Chondrocyte (in vitro differentiated cells): Measurements from ENCODE around the gene AGPAT4. TPM values are rescaled to one million over a fixed set of nuclear protein-coding genes. Genes with fewer than 3 reads are reported as not detected.

Source experiments
- DNase-seq: peaks from one replicate; pipeline ENCODE4 v3.0.0; 2021; ENCODE audit warnings: mixed read lengths, low spot score
- H3K27ac Mint-ChIP-seq: one replicate; pipeline ENCODE4 v1.8.0; 2021; ENCODE audit warnings: mild to moderate bottlenecking, moderate library complexity, mixed read lengths; ENCODE audit not compliant: unreplicated experiment
- H3K27me3 Mint-ChIP-seq: 2 replicates; pipeline ENCODE4 v1.8.0; 2021; ENCODE audit warnings: low read depth, mixed read lengths
- H3K36me3 Mint-ChIP-seq: 2 replicates; pipeline ENCODE4 v1.8.0; 2021; ENCODE audit warnings: low read depth, mixed read lengths
- H3K4me1 Mint-ChIP-seq: 2 replicates; pipeline ENCODE4 v1.8.0; 2021; ENCODE audit warnings: low read depth, mild to moderate bottlenecking, mixed read lengths
- H3K4me3 Mint-ChIP-seq: one replicate; pipeline ENCODE4 v1.8.0; 2021; ENCODE audit warnings: mild to moderate bottlenecking, moderate library complexity, mixed read lengths; ENCODE audit not compliant: unreplicated experiment
- H3K9me3 Mint-ChIP-seq: 2 replicates; pipeline ENCODE4 v1.8.0; 2021; ENCODE audit warnings: low read depth, mixed read lengths
- total RNA-seq: library from RNA; stranded (reverse); gene quantifications from 3 replicates; pipeline ENCODE4 v1.2.1, GENCODE V29; 2021
- TF ChIP-seq, protein P1 (sequence below): fragments of 200-600 bp; sonication (generic); IDR thresholded peaks from 2 replicates; pipeline ENCODE4 v1.5.0; 2021; ENCODE audit warnings: antibody characterized with exemption, mild to moderate bottlenecking, moderate library complexity

The AGPAT4 gene
- total RNA-seq, 1 donor from 2014 or later: 11.9 TPM

- H3K9me3 Mint-ChIP-seq: no peaks in the 10 kb centered on the region
- DNase-seq: no peak
- no peak overlapping the region for H3K27ac Mint-ChIP-seq
- no peaks in the 10 kb centered on the region for H3K27me3 Mint-ChIP-seq
- TF ChIP-seq, protein P1, sequence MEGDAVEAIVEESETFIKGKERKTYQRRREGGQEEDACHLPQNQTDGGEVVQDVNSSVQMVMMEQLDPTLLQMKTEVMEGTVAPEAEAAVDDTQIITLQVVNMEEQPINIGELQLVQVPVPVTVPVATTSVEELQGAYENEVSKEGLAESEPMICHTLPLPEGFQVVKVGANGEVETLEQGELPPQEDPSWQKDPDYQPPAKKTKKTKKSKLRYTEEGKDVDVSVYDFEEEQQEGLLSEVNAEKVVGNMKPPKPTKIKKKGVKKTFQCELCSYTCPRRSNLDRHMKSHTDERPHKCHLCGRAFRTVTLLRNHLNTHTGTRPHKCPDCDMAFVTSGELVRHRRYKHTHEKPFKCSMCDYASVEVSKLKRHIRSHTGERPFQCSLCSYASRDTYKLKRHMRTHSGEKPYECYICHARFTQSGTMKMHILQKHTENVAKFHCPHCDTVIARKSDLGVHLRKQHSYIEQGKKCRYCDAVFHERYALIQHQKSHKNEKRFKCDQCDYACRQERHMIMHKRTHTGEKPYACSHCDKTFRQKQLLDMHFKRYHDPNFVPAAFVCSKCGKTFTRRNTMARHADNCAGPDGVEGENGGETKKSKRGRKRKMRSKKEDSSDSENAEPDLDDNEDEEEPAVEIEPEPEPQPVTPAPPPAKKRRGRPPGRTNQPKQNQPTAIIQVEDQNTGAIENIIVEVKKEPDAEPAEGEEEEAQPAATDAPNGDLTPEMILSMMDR: no peak
- no peak overlapping the region for H3K4me3 Mint-ChIP-seq
- peaks cover 14% of the 10 kb centered on the region for H3K4me1 Mint-ChIP-seq
- H3K36me3 Mint-ChIP-seq: peaks cover 4% of the 10 kb centered on the region
Observed at GRCh38 chr6:161266513-161267230, 7.2 kb downstream of the AGPAT4 start.

- no peak overlapping the region for H3K4me3 Mint-ChIP-seq
- H3K4me1 Mint-ChIP-seq: peaks cover 7% of the 10 kb centered on the region
- no peaks in the 10 kb centered on the region for H3K9me3 Mint-ChIP-seq
- H3K36me3 Mint-ChIP-seq: peaks cover 7% of the 10 kb centered on the region
- H3K27me3 Mint-ChIP-seq: no peaks in the 10 kb centered on the region
- no peak for DNase-seq
- TF ChIP-seq, protein P1: no peak
- H3K27ac Mint-ChIP-seq: no peak overlapping the region
Observed at GRCh38 chr6:161265975-161266374, 7.9 kb downstream of the AGPAT4 start.

DNA sequence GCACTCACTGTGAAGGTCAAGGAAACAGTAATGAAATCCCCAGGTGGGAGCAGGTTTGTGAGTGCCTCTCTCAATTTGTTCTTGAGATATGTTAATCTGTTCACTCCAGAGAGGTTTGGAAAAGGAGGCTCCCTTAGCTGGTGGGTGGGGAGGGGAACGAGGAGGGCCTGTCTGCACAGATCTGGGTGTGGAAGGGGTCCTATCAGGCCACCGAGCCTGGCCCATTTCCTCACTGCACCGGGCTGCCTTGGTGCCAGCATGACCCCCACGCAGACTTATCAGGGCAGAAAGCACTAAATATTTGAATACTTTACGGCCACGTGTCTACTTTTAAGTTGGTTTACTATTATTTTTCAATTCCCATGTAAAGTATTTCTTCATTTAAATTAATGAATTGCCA, 8.3 kb downstream of the AGPAT4 start:
- no peak overlapping the region for H3K27ac Mint-ChIP-seq
- no peak for DNase-seq
- peaks cover 8% of the 10 kb centered on the region for H3K36me3 Mint-ChIP-seq
- H3K4me1 Mint-ChIP-seq: peaks cover 6% of the 10 kb centered on the region
- no peak overlapping the region for H3K4me3 Mint-ChIP-seq
- TF ChIP-seq, protein P1: no peak
- no peaks in the 10 kb centered on the region for H3K9me3 Mint-ChIP-seq
- H3K27me3 Mint-ChIP-seq: no peaks in the 10 kb centered on the region

DNA sequence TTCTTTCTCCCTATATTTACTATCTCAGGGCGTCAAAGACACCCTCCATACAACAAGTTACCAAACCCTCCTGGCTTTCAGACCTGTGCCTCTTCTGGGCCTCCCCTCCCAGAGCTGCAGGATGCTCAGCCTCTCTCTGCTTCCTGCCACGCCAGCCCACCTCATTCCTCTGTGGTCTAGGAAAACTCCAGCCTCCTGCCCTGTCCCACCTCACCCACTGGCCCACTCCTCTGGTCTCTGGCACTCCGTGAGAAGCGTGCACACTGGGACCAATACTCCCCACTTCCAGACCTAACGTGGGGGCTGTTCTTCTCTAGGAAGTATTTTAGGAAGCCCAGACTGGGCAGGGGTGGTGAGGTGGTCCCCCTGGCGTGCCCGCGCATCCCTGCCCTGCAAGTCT, 9.7 kb downstream of the AGPAT4 start:
- Mint-ChIP-seq H3K4me3 (no peak overlapping the region), H3K4me1 (peaks cover 6% of the 10 kb centered on the region), H3K27ac (no peak overlapping the region), H3K27me3 (no peaks in the 10 kb centered on the region), H3K36me3 (peaks cover 6% of the 10 kb centered on the region), H3K9me3 (no peaks in the 10 kb centered on the region)
- TF ChIP-seq, protein P1: no peak
- no peak for DNase-seq

DNA sequence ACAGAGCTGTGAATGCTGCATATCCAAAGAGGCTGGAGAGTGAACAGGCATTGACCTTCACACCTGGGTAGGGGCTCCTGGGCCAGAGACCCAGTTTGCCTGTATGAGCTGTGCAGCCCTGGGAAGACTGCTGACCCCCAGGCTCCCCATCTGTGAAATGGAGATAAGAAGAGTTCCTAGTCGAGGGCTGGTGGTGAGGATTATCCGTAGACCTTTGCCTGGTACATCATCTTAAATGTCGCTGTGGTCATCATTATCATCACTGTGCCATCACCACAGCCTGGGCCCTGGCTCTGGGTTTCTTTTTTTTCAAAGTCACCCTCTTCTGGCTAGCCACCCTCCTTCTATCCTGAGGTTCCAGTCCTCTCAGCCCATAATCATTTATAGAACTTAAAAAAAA, 12.0 kb downstream of the AGPAT4 start:
- H3K9me3 Mint-ChIP-seq: no peaks in the 10 kb centered on the region
- TF ChIP-seq, protein P1: no peak
- H3K27ac Mint-ChIP-seq: no peak overlapping the region
- peaks cover 6% of the 10 kb centered on the region for H3K36me3 Mint-ChIP-seq
- no peaks in the 10 kb centered on the region for H3K27me3 Mint-ChIP-seq
- H3K4me1 Mint-ChIP-seq: peaks cover 10% of the 10 kb centered on the region
- no peak overlapping the region for H3K4me3 Mint-ChIP-seq
- no peak for DNase-seq
